Upper lobe of left lung (tissue), 4 donors: Measurements from ENCODE around the gene RBMS1.

Source experiments
- POLR2AphosphoS5 ChIP-seq, 2 donors: sonication (generic); formaldehyde crosslinking; IDR thresholded peaks; one replicate each; pipeline ENCODE4 v1.5.1; 2017; ENCODE audit warnings: antibody characterized with exemption in 2 of 2
- TF ChIP-seq, protein P1 (sequence below), 6 experiments: fragments of 450-650 bp in 4 of 6; fragments of 200-600 bp in 2 of 6; sonication (generic) in 2 of 6; IDR thresholded peaks; one replicate each; pipeline ENCODE4 v1.5.1; 2016 to 2019; ENCODE audit warnings: antibody characterized with exemption in 6 of 6

DNA sequence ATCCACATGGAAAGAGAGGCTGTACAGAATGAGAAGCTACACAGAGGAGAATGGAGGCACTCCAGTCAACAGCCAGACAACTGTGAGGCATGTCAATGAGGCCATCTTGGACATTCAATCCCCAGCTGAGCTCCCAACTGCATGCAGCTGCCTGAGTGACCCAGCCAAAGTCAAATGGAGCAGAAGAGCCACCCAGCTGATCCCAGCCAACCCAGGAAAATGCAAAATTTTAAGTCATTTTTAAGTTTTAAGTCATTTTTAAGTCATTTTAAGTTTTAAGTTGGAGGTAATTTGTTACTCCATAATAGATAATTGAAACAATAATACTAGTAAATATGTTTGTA, 63.6 kb downstream of the RBMS1 start:
- TF ChIP-seq POLR2AphosphoS5 (IDR thresholded peaks at IDR 0.05) = no peak
- TF ChIP-seq, protein P1, sequence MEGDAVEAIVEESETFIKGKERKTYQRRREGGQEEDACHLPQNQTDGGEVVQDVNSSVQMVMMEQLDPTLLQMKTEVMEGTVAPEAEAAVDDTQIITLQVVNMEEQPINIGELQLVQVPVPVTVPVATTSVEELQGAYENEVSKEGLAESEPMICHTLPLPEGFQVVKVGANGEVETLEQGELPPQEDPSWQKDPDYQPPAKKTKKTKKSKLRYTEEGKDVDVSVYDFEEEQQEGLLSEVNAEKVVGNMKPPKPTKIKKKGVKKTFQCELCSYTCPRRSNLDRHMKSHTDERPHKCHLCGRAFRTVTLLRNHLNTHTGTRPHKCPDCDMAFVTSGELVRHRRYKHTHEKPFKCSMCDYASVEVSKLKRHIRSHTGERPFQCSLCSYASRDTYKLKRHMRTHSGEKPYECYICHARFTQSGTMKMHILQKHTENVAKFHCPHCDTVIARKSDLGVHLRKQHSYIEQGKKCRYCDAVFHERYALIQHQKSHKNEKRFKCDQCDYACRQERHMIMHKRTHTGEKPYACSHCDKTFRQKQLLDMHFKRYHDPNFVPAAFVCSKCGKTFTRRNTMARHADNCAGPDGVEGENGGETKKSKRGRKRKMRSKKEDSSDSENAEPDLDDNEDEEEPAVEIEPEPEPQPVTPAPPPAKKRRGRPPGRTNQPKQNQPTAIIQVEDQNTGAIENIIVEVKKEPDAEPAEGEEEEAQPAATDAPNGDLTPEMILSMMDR (IDR thresholded peaks at IDR 0.05) = no peak
